Mesodermal cell (in vitro differentiated cells): ENCODE data around the gene ITPR1.

Experiments
- H3K27ac ChIP-seq: 2 replicates; pipeline ENCODE4 v1.7.0; 2013; ENCODE audit warnings: mild to moderate bottlenecking, low read depth, low read length, moderate library complexity; ENCODE audit not compliant: severe bottlenecking
- H3K36me3 ChIP-seq: 2 replicates; pipeline ENCODE4 v1.7.1; 2013; ENCODE audit warnings: mild to moderate bottlenecking, low read length, moderate library complexity; ENCODE audit not compliant: control insufficient read depth, insufficient read depth
- H3K4me1 ChIP-seq: one replicate; pipeline ENCODE4 v1.7.1; 2013; ENCODE audit warnings: mild to moderate bottlenecking, low read length; ENCODE audit not compliant: insufficient read depth, control insufficient read depth, poor library complexity, severe bottlenecking
- H3K4me3 ChIP-seq: 2 replicates; pipeline ENCODE4 v1.7.0; 2013; ENCODE audit warnings: low read length, control low read depth, mild to moderate bottlenecking; ENCODE audit not compliant: insufficient read depth, poor library complexity, severe bottlenecking; ENCODE audit errors: extremely low read depth
- H3K9me3 ChIP-seq: 2 replicates; pipeline ENCODE4 v1.7.1; 2013; ENCODE audit warnings: mild to moderate bottlenecking, low read length, moderate library complexity; ENCODE audit not compliant: control insufficient read depth
- WGBS, 2 experiments: methylation state at CpG; one replicate each; pipeline ENCODE4 v1.1.5; 2013; ENCODE audit warnings: missing lambda C conversion rate in 2 of 2; ENCODE audit not compliant: insufficient coverage in 2 of 2; 5-methylcytosine and 5-hydroxymethylcytosine counted together

The ITPR1 gene

DNA sequence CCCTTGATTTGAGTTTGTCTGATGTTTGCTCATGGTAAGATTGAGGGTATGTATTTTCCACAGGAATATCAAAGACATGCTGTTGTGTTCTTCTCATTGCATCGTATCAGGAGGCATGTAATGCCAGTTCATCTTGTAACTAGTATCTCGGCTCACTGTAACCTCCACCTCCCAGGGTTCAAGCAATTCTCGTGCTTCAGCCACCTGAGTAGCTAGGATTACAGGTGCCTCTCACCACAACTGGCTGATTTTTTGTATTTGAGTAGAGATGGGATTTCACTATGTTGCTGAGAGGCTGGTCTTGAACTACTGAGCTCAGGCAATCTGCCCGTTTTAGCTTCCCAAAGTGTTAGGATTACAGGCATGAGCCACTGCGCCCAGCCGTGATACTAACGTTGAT, 323.2 kb downstream of the ITPR1 start:
- 88 to 93% methylated on average over 6 to 7 of the region's 7 CpGs for WGBS, 2 experiments
- Histone ChIP-seq H3K4me1 (peaks cover 26% of the 10 kb centered on the region), H3K9me3 (peaks cover 30% of the 10 kb centered on the region), H3K36me3 (peaks cover 29% of the 10 kb centered on the region), H3K27ac (no peak overlapping the region), H3K4me3 (no peak overlapping the region)

DNA sequence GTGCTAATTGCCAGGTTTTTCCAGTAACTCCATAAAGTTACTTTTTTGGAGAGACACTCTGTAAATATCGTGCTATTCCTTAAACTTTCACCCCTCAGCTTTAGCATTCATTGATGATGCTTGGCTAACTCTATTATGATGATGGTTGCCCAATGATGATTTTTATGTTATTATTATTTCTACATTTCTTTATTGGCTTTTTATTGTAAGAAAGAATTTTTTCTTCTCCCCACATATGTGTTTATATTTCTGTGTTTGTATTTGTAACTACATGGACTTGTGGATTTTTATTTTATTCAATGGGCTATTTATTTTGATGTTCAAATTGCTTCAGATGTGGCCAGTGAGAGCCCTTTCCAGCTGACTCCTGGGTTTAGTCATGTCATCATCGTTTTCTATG, 323.6 kb downstream of the ITPR1 start:
- Histone ChIP-seq H3K4me3 (no peak overlapping the region), H3K9me3 (peaks cover 30% of the 10 kb centered on the region), H3K27ac (no peak overlapping the region), H3K36me3 (peaks cover 29% of the 10 kb centered on the region), H3K4me1 (peaks cover 29% of the 10 kb centered on the region)
- 89 to 100% methylated on average over 1 of the region's 2 CpGs for WGBS, 2 experiments

DNA sequence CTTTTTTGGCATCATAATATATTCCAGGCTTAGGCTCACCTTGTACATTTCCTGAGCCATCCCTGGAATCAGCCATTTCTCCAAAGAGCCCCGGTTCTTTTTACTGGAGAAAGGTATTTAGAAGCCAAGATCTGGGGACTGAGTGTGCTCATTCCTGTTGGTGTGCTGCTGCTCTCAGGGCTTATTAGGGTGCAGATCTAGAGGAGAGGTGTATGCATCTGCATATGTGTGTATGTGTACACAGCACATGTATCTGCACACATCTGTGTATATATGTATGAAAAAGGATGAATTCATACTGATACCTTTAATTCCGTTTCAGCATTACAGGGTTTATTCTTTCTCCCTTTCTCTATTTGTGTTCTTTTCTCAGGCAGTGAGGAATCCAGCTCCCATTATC, 324.0 kb downstream of the ITPR1 start:
- Histone ChIP-seq H3K4me1 (peaks cover 29% of the 10 kb centered on the region), H3K27ac (no peak overlapping the region), H3K4me3 (no peak overlapping the region), H3K36me3 (peaks cover 29% of the 10 kb centered on the region), H3K9me3 (peaks cover 30% of the 10 kb centered on the region)
- 92 to 100% methylated on average over 2 of the region's 2 CpGs for WGBS, 2 experiments

DNA sequence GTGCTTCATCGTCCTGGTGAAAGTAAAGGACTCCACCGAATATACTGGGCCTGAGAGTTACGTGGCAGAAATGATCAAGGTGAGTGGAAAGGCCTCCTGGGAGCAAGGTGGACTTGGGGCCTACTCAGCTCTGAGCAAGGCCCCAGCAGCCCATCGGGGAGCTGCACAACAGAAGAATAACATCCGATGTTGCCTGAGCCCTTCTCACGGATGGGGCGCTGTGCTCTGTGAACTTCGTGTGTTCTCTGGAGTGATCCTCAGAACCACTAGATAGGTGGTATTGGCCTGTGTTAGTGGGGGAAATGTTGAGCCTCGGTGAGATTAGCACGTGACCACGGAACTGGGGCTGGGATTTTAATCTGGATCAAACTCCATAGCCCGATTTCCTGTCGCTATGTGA, 325.0 kb downstream of the ITPR1 start:
- H3K27ac ChIP-seq = no peak overlapping the region
- WGBS, 2 experiments = 95 to 96% methylated on average over 8 to 10 of the region's 13 CpGs
- H3K9me3 ChIP-seq = peaks cover 30% of the 10 kb centered on the region
- peaks cover 29% of the 10 kb centered on the region for H3K36me3 ChIP-seq
- peaks cover 33% of the 10 kb centered on the region for H3K4me1 ChIP-seq
- H3K4me3 ChIP-seq = no peak overlapping the region

DNA sequence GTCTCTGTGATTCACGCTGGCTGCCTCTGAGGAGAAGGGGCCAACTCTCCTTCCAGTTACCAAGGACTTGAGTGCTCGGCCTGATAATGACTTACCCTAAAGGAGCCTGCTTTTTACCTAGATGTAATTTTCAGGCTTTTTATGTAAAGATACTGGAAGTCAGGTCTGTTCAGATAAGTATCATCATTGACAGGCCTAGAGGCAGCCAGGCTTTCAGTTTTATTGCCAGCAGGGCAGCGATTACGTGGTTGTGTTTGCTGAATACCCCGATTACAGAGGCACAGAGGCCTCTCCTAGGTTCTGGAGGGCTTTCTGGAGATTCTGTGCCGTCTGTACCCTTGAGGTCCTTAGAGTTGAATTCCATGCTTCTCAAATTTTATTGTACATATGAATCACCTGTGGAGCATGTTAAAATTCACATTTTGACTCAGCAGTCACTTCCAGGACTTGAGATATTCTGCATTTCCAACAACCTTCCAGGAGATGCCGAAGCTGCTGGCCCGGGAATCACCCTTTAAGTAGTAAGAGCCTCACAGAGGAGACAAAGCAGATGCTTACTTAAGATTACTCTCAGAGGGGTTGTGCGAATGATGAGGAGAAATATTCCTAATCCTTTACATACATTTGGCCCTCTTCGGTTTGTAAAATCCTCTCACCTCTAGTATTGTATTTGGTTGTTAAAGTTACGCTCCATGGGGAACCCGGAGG, 326.0 kb downstream of the ITPR1 start:
- no peak overlapping the region for H3K4me3 ChIP-seq
- H3K9me3 ChIP-seq = peaks cover 30% of the 10 kb centered on the region
- peaks cover 29% of the 10 kb centered on the region for H3K36me3 ChIP-seq
- H3K27ac ChIP-seq = no peak overlapping the region
- 85 to 89% methylated on average over 5 to 10 of the region's 12 CpGs for WGBS, 2 experiments
- H3K4me1 ChIP-seq = peaks cover 29% of the 10 kb centered on the region

DNA sequence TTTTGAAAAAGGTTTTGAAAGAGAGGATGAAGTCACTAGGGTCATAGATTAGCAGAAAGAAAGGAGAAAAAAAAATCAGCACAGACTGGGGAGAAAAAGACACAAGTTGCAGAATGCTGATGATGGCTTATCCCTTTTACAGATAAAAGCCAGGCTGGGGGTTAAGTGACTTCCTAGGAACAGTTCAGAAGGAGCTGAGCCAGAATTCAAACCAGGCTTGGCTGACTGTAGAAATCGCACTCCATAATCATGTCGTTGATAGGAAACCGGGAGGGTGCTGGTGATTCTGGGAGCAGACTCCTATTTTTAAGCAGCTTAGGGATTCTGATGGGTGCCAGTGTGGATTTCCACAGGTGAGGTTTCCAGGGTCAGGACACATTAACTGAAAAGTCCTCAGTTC, 326.6 kb downstream of the ITPR1 start:
- Histone ChIP-seq H3K4me3 (no peak overlapping the region), H3K4me1 (peaks cover 29% of the 10 kb centered on the region), H3K27ac (no peak overlapping the region), H3K9me3 (peaks cover 29% of the 10 kb centered on the region), H3K36me3 (peaks cover 29% of the 10 kb centered on the region)
- 93 to 96% methylated on average over 3 of the region's 3 CpGs for WGBS, 2 experiments

DNA sequence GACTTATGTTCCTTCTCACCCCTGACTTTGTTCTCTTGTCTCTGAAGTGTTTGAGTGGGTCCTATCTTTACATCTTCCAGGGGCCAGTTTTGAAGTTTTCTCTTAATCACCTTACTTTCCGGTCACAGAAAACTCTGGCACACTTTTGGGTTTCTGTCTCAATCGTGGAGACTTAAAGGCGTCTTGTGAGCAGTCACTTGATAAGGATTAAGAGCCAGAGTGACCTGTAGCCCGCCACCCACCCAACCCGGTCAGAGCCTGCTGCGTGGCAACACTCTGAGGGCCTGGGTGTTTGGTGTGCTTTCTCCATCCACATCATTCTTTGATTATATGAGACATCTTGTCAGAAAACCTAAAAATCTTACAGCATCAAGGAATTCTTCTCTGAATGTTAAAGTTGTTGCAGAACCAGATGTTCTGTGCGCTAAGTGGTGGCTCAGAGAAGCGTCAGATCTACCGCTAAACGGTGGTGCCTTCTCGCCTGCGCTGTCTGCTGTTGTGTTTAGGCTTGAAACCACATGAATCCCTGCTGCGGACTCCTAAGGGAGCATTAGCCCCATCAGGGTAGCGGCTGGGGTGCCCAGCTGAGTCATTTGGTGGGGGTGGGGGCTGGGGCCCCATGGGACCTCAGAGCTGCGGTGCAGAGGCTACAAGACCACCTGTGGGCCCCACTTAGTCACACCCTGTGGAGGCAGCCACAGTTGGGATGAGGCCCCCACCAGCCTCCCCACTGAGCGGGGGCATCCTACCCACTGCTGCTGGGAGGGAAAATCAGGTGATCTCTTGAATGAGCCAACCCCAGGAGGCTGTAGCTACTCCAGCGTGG, 327.4 kb downstream of the ITPR1 start:
- no peak overlapping the region for H3K4me3 ChIP-seq
- H3K36me3 ChIP-seq = peaks cover 24% of the 10 kb centered on the region
- peaks cover 24% of the 10 kb centered on the region for H3K9me3 ChIP-seq
- 95% methylated on average over 13 to 15 of the region's 17 CpGs for WGBS, 2 experiments
- peaks cover 34% of the 10 kb centered on the region for H3K4me1 ChIP-seq
- no peak overlapping the region for H3K27ac ChIP-seq

DNA sequence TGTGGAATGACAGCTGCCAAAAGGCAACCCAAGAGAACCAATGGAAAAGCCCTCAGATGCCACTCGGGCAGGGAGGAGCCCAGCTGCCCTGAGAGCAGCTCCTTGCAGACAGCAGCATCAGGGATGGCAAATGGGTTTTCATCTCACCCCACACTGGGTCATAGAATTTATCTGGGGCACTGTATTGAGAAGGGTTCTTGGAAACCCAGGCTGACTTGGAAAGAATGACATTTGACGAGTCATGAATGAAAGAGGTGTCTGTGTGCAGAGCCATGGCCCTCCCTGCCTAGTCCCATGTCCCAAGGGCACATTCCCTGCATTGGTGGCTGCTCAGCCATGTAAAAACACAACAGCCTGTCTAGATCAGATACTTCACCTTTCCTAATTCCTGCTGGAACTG, 328.2 kb downstream of the ITPR1 start:
- H3K27ac ChIP-seq = no peak overlapping the region
- peaks cover 20% of the 10 kb centered on the region for H3K36me3 ChIP-seq
- peaks cover 16% of the 10 kb centered on the region for H3K9me3 ChIP-seq
- 87 to 91% methylated on average over 2 of the region's 2 CpGs for WGBS, 2 experiments
- H3K4me3 ChIP-seq = no peak overlapping the region
- H3K4me1 ChIP-seq = peaks cover 43% of the 10 kb centered on the region

DNA sequence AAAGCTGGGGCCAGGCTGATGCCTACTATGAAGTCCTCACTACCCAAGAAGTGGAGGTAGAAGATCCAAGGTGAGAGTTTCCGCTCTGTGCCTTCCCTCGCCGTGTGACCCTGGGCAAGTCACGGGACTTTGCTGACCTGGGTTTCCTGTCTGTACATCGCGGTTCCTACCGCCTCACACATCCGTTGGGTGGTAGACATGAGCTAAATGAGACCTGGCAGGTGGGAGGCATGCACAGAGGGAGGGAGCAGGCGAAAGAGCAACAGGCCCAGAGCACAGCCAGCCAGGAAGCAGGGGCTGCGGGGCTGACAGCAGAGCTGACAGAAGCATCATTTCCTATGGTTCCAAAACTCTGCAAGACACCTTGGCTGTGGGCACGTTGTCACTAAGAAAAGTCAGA, 328.8 kb downstream of the ITPR1 start:
- Histone ChIP-seq H3K9me3 (peaks cover 13% of the 10 kb centered on the region), H3K4me3 (no peak overlapping the region), H3K4me1 (peaks cover 47% of the 10 kb centered on the region), H3K27ac (no peak overlapping the region), H3K36me3 (peaks cover 18% of the 10 kb centered on the region)
- 92 to 96% methylated on average over 10 to 11 of the region's 11 CpGs for WGBS, 2 experiments

DNA sequence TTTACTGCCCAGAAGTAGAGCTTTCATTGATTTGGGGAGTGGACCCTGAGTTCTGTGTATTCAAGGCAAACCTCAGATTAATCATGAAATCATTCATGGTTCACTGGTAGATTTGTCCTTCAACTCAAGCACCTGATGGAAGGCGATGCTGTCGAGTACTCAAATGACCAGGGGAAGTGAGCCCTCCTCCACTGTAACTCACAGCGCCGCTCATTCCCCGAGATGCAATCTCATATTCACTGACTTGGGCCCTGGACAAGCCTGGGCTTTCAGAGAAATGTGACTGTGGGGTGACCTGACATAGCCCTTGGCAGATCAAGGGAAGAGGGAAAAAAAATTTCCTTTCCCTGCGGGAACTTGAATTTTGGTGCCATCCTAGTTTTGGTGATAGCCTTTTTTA, 329.4 kb downstream of the ITPR1 start:
- Histone ChIP-seq H3K4me1 (peaks cover 49% of the 10 kb centered on the region), H3K9me3 (peaks cover 7% of the 10 kb centered on the region), H3K27ac (no peak overlapping the region), H3K36me3 (peaks cover 12% of the 10 kb centered on the region), H3K4me3 (no peak overlapping the region)
- WGBS, 2 experiments = 100% methylated on average over 1 to 2 of the region's 6 CpGs

DNA sequence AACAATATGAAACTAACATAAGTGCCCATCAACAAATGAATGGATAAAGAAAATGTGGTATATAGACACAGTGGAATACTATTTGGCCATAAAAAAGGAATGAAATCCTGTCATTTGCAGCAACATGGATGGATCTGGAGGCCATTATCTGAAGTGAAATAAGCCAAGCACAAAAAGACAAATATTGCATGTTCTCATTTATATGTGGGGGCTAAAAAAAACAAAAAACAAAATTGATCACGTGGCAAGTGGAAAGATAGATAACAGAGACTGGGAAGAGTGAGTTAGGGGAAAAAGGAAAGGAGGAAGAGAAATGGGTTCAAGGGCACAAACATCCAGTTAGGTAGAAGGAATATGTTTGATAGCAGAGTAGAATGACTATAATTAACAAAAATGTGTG, 330.2 kb downstream of the ITPR1 start:
- Histone ChIP-seq H3K4me3 (no peak overlapping the region), H3K36me3 (peaks cover 4% of the 10 kb centered on the region), H3K27ac (no peak overlapping the region), H3K9me3 (no peaks in the 10 kb centered on the region), H3K4me1 (peaks cover 49% of the 10 kb centered on the region)
- 89 to 94% methylated on average over 1 of the region's 1 CpG for WGBS, 2 experiments
